ENCODE results near the gene EXOC6.
A peak's percentile ranks its signal among the peaks of the same experiment; 100 is the strongest.
"Not testable (repeated sequence)": the region's sequence is repeated elsewhere in the genome, so short reads cannot be mapped to it uniquely, and the experiment has no call there.

The EXOC6 gene

DNA sequence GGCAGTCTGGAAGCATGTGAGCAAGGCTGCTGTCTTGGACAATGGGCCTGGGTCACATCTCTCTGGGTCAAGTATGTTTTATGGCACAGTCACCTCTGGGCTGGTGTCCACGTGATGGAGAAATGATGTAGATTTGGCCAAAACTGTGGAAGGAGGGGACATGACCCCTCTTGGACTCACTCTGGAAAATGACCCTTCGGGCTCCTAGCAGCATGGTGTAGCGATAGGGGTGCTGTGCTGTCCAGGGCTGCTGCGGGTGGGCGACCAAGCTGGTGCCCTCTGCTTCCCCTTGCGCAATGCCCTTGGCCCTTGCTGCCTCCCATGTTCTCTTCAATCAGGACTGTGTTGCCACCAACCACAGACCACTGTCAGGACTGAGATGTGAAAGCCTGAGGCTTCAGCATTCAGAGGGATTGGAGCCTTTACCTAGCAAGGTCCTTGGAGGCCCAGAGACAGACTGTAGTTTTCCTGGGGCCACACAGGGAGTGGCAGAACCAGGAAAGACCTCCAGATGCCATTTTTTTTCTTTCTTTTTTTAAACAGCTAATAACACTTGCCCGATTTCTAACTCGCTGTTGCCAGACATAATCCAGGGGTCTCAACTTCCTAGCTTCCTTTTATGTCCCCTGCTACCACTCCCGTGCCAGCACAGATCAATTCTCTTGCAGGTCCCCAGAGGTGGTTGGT lies 231.5 kb downstream of the EXOC6 start:
- DNase-seq (ENCODE audit: low read depth): no peak

DNA sequence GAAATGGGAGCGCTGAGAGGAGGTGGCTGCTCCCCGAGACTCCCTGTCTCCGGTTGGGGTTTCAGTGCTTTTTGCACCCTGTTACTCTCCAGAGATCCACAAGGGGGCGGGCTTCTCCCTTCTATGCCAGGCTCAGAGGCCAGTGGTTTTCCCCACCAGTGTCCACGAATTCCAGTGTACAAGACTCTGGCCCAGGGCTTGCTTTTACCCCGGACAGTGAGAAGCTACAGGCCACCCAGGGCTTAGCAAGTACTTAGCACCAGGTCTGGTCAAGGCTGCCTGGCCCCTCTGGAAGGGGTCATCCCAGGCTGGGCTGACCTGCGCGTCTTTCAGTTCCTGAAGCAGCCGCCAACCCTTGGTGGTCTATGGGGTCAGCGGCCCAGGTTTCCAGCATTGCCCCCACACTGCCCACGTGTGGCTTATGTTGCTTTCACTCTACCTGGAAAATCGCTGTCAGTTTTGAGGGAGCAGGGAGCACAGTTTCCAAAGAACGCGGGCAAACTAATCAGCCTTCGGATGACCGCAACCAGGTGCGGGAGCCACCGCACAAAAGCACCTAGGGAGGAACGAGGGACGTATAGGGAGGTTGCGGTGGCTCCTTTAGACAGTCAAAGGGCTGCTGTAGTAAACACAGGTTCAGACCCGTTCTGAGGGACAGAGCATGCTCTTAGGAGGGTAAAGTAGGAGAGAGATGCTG lies 232.2 kb downstream of the EXOC6 start:
- peak; percentile 35 for DNase-seq (ENCODE audit: low read depth)

DNA sequence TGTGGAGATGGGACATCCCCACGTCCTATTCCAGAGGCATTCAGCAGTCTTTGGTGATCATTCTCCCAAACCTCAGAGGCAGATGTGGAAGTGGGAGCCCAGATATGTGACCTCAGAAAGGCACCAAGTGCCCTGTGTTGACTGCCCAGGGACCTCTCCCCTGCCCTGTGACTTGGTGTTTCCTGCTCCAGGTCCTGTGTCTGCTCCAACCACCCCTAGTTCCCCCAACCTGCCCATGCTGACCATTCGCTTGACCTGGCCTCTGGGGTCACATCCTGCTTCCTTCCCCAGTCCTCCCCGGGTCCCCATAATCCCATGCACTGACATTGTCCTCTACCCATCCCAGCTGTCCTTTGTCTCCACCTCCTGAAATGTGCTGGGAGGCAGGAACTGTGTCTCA lies 233.0 kb downstream of the EXOC6 start:
- no peak for DNase-seq (ENCODE audit: low read depth)

DNA sequence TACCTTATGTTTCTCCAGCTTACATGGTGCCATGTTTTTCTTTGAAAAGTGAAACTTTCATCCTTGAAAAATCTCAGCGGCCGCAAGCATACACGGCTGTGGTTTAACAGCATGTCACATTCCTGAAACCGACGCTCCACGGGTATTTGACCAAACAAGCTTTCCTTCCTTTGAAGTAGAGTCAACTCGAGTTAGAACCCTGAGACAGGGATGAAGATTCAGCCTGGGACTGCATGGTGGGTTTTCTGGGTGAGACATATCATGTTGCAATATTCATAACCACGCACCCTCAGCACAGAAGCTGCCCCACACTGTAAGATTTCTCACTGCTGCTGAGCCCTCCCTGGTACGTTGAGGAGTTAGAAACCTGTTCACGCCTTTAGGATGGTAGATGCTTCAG lies 233.5 kb downstream of the EXOC6 start:
- peak; percentile 37 for DNase-seq (ENCODE audit: low read depth)

DNA sequence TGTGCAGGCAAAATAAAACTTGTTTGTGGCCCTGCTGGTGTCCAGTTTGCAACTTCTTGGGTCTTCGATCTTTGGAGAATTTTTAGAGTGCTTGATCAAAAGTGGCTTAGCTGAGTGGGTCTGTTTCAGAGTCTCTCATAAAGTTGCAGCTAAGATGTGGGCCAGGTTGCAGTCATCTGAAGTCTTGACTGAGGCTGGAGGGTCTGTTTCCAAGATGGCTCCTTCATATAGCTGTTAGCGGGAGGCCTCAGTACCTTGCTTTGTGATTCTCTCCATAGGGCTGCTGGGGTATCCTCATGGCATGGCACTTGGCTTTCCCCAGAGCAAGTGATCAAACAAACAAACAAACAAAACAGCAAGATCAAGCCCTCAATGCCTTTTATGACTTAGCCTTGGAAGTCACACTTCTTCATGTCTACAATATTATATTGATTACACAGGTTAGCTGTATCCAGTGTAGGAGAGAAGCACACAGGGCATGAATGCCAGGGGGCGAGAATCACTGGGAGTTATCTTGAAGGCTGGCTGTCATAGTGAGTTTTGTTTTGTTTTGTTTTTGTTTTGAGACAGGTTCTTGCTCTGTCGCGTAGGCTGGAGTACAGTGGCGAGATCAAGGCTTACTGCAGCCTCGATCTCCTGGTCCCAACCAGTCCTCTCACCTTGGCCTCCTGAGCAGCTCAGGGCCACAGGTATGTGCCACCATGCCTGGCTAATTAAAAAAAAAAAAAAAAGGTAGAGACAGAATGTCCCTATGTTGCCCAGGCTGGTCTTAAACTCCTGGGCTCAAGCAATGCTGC lies 235.6 kb downstream of the EXOC6 start:
- no peak for DNase-seq (ENCODE audit: low read depth)

DNA sequence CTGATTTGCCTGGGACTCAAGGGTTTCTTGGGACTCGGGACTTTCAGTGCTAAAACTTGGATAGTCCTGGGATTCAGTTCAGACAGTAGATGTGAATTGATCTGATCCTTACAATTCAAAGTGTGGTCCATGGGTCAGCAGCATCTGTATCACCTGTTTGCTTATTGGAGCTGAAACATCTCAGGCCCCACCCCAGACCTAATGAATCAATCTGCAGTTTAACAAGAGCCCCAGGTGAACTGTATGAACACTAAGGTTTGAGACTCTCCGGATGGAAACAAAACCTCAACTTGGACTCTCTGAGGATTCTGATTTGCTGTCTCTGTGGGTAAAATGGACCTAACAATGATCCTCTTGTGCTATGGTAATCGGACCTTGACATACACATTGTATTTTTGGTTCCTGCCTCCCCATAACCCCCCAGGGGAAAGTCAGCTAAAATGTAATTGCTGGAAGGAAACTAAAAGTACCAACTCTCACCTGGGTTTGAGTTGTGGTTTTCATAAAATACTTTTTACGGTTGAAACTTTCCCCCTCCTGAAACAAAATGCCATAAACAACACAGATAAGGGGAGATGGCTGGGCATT lies 237.0 kb downstream of the EXOC6 start:
- no peak for DNase-seq (ENCODE audit: low read depth)

DNA sequence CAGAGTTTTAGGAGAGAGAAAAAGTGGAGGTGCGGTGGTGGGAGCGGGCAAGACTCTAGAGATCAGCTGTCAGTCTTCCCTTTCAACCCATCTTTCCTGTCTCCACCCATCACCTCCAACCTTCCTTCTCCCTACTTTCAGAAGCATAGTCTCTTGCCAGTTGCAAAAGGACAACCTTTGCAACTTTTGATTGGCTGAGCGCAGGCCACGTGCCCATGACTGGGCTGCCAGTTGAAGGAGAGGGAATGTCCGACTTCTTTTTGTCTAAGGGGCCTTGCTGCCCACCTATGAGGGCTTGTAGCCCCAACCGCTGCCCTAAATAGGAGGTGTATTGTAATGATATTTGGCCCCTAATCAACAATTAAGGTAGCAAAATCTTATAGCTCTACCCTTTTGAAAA lies 238.0 kb downstream of the EXOC6 start:
- DNase-seq (ENCODE audit: low read depth): no peak

DNA sequence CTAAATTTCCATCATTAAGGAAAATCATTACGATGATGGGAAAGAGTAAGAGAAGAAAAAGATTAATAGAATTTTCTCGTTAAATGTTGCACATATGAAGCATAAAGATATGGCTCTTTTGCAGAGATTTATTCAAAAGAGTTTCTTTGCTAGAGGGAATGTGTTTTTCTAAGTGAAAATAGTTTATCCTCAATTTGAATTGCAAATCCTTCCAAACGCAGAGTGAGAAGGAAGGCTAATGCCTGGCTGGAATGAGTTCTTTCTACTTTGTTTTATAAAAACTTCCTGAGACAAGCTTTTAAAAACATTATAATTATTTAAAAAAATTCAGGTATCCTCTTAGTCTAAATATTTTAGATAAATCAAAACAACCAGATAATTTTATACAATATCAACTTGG lies 239.5 kb downstream of the EXOC6 start:
- no peak for DNase-seq (ENCODE audit: low read depth)

DNA sequence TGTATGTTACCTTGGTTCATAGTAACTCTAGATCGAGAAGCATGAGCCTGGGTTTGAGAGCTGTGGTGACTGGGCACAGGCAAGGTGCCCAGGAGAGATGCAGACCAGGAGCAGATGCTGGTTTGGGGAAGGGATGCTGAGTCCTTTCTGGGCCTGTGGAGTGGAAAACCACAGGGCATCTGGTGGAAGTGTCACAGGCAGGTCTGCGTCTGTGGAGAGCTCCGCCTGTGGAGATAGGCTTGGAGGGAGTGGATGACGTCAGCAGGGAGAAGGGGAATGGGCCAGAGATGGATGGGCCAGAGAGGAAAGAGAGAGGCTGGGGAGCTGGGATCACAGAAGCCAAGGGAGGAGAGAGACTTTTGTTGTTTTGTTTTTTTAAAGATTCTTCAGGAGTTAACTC lies 240.1 kb downstream of the EXOC6 start:
- no peak for DNase-seq (ENCODE audit: low read depth)

DNA sequence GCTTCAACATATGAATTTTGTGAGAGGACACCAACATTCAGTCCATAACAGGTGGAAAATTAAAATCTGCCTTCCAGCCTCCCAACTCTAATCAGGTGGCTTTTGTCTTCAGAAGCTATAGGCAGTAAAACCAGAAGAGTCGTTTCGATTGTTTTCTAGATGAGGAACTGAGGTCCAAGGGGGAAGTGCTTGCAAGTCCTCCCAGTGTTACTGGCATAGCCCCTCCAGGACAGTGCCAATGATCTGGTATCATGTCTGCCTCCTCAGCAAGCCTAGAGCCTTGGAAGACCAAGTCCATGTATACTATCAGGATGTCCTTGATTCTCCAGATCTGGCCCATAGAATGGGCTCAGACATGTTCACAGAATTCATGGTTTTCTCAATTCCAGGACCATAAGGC lies 242.3 kb downstream of the EXOC6 start:
- DNase-seq (ENCODE audit: low read depth): no peak

DNA sequence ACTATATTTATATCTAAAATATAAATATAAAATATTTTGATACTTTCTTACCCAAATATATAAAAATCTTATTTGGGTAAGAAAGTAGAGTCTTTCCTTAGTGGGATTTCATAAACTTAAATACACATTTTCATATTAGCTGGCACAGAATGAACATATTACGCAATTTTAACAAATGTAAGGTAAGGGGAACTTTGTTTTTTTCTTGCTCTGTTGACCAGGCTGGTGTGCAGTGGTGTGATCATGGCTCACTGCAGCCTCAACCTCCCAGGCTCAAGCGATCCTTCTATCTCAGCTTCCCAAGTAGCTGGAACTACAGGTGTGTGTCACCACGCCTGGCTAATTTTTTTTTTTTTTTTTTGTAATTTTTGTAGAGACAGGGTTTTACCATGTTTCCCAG lies 243.6 kb downstream of the EXOC6 start:
- no peak for DNase-seq (ENCODE audit: low read depth)

DNA sequence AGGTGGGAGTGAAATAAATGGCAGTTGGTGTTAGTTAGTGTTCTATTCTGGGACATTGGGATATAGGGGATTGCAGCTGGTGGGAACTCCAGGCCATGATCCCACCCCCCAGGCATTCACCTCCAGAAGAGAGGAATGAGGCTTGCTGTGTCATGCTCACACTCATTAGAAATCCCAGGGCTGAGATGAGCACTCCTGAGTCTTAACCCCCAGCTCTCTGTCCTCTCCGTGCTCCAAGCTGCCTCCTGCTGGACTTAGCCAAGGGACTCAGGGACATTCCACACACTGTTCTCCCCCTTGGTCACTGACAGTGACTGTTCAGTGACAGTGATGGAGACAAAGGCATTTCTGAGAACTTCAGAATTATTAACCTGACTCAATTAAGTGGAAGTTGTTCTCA lies 246.9 kb downstream of the EXOC6 start:
- no peak for DNase-seq (ENCODE audit: low read depth)

DNA sequence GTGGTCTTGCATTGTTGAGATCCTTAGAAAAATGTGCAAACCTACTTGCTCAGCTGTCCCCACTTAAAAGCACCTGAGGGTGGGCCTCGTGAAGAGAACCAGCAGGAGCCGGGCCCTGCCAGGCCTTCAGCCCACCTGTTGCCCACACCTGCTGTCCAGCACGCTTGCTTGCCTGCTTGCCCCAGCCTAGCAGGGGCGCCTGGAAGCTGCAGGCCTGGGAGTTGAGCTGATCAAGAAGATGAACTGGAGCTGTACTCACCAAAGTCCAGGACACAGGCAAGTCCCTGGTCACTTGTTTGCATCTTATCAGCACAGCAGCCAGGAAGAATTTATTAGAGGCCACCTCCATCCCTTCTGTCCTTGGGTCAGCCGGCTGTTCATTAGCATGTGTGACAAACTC lies 248.6 kb downstream of the EXOC6 start:
- no peak for DNase-seq (ENCODE audit: low read depth)

DNA sequence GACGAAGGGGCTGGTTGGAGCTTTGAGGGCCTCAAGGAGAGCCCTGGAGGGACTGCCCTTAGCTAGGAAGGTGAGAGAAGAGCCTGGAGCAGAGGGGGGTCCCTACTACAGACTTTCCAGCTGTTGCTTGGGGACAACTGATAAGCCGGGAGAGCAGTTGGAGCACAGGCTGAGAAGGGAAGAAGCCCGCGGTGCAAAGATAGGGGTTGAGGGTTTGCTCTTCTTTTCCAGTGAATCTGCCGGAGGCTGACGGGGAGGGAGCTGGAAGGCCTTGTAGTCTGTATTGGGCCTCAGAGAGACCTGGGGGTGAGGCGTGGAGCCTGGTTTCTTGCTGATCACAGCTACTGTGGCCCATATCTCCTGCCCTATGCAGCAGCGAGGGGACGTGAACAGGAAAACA lies 249.1 kb downstream of the EXOC6 start:
- DNase-seq (ENCODE audit: low read depth): no peak

DNA sequence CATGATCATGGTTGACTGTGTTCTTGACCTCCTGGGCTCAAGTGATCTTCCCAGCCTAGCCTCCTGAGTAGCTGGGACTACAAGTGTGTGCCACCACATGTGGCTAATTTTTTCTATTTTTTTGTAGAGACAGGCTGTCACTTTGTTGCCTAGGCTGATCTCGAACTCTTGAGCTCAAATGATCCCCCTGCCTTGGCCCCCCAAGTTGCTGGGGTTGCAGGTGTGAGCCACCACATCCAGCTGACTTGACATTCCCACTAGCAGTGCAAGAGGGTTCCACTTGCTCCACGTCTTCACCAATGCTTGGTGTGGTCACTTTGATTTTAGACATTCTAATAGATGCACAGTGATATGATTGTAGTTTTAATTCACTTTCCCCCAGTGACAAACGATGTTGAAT lies 250.5 kb downstream of the EXOC6 start:
- DNase-seq (ENCODE audit: low read depth): no peak

DNA sequence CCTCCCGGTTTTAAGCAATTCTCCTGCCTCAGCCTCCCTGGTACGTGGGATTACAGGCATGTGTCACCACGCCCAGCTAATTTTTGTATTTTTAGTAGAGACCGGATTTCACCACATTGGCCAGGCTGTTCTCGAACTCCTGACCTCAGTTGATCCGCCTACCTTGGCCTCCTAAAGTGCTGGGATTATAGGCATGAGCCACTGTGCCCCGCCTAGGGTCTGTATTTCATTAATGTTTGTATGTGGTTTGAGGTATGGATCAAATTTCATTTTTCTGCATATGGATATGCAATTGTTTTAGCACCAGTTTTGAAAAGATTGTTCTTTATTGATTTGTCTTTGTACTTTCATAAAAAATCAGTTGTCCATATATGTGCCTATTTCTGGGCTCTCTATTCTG lies 251.3 kb downstream of the EXOC6 start:
- no peak for DNase-seq (ENCODE audit: low read depth)

DNA sequence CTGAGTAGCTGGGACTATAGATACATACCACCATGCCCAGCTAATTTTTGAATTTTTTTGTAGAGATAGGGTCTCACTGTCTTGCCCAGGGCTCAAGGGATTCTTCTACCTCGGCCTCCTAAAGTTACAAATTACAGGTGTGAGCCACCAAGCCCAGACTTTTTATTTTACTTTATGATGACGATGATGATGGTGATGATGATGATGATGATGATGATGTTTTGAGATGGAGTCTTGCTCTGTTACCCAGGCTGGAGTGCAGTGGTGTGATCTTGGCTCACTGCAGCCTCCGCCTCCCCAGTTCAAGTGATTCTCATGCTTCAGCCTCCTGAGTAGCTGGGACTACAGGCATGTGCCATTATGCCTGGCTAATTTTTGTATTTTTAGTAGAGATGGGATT lies 252.8 kb downstream of the EXOC6 start:
- DNase-seq (ENCODE audit: low read depth): not testable (repeated sequence)

DNA sequence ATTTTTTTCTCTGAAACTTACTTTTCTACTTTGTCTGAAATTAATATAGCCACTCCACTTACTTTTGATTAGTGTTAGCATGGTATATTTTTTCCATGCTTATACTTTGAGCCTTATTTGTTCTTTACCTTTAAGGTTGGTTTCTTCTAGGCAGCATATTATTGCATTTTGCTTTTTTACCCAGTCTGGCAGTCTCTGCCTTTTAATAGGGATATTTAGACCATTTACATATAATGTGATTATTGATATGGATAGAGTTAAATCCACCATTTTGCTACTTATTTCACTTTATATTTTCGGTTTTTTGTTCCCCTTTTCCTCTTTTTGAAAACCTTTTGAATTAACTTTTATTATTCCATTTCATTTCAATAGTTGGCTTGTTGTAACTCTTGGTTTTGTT lies 255.6 kb downstream of the EXOC6 start:
- no peak for DNase-seq (ENCODE audit: low read depth)

DNA sequence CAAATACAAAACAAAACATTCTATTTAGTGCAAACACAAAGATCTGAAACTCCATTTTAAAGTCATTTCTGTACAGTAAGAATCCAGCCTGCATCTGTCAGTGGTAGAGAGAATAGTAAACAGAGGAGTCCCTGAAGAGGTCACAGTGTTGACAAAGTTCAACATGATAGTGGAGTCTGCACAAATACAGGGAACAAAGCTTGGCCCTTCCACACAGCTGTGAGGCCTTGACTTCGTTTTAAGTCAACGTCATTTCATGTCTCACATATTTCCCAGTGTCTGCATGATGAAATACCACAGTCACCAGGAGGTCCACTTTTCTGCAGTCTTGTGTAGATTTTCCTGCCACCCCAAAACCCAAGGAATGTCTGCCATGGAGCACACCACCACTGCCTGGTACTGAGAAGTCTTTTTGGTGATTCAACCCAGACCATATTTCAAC lies 258.3 kb downstream of the EXOC6 start:
- DNase-seq (ENCODE audit: low read depth): peak; percentile 41
